GM23338 (cell line): ENCODE data around the gene PYCR2. TPM values are rescaled to one million over a fixed set of nuclear protein-coding genes. Genes with fewer than 3 reads are reported as not detected.
A peak's percentile ranks its signal among the peaks of the same experiment; 100 is the strongest.
"Not testable (repeated sequence)": the region's sequence is repeated elsewhere in the genome, so short reads cannot be mapped to it uniquely, and the experiment has no call there.

Experiments
- ATAC-seq: fragments of 200-7000 bp; cut with Tn5 transposase; 3 replicates; pipeline ENCODE4 v1.9.1; 2020
- DNase-seq: peaks from one replicate; pipeline ENCODE4 v3.0.0-alpha.2; 2015; ENCODE audit warnings: low spot score
- H2AFZ ChIP-seq: fragments of 200-600 bp; sonication (generic); 2 replicates; pipeline ENCODE4 v1.8.0; 2016; ENCODE audit warnings: antibody characterized with exemption, mild to moderate bottlenecking, moderate library complexity
- H3F3A ChIP-seq: fragments of 200-600 bp; sonication (generic); replicated peaks from 2 replicates; pipeline ENCODE4 v1.8.0; 2017; ENCODE audit warnings: antibody characterized with exemption, mixed run types, low read depth
- H3K27ac ChIP-seq: fragments of 200-600 bp; sonication (generic); 2 replicates; pipeline ENCODE4 v1.6.1; 2016; ENCODE audit warnings: low read depth
- H3K27me3 ChIP-seq: fragments of 200-600 bp; sonication (generic); 2 replicates; pipeline ENCODE4 v1.8.0; 2016; ENCODE audit warnings: mild to moderate bottlenecking, mixed run types, moderate library complexity; ENCODE audit not compliant: insufficient read depth
- H3K36me3 ChIP-seq: fragments of 200-600 bp; sonication (generic); 2 replicates; pipeline ENCODE4 v1.8.0; 2016; ENCODE audit warnings: mild to moderate bottlenecking; ENCODE audit not compliant: insufficient read depth
- H3K4me1 ChIP-seq: fragments of 200-600 bp; sonication (generic); 2 replicates; pipeline ENCODE4 v1.8.0; 2016; ENCODE audit warnings: mild to moderate bottlenecking, moderate library complexity; ENCODE audit not compliant: insufficient read depth
- H3K4me2 ChIP-seq: fragments of 200-600 bp; sonication (generic); 2 replicates; pipeline ENCODE4 v1.7.1; 2017; ENCODE audit warnings: mixed run types
- H3K4me3 ChIP-seq: fragments of 200-600 bp; sonication (generic); 2 replicates; pipeline ENCODE4 v1.6.1; 2016; ENCODE audit warnings: mixed run types
- H3K79me2 ChIP-seq: fragments of 200-600 bp; sonication (generic); replicated peaks from 2 replicates; pipeline ENCODE4 v1.8.0; 2017; ENCODE audit warnings: mild to moderate bottlenecking; ENCODE audit not compliant: insufficient read depth
- H3K9me2 ChIP-seq: fragments of 200-600 bp; sonication (generic); 2 replicates; pipeline ENCODE4 v1.8.0; 2017; ENCODE audit not compliant: insufficient read depth
- H4K20me1 ChIP-seq: fragments of 200-600 bp; sonication (generic); replicated peaks from 2 replicates; pipeline ENCODE4 v1.8.0; 2017; ENCODE audit warnings: mild to moderate bottlenecking; ENCODE audit not compliant: insufficient read depth
- H3K27ac Mint-ChIP-seq: 2 replicates; pipeline ENCODE4 v1.8.0; 2020; ENCODE audit warnings: inconsistent platforms, mild to moderate bottlenecking, moderate library complexity, mixed read lengths
- H3K27me3 Mint-ChIP-seq: 3 replicates; pipeline ENCODE4 v1.8.0; 2022; ENCODE audit warnings: low read depth, mild to moderate bottlenecking, moderate library complexity, mixed read lengths, inconsistent platforms; ENCODE audit not compliant: insufficient read depth, poor library complexity
- H3K36me3 Mint-ChIP-seq: 3 replicates; pipeline ENCODE4 v1.8.0; 2021; ENCODE audit warnings: low read depth, mild to moderate bottlenecking, inconsistent platforms, moderate library complexity, mixed read lengths
- H3K4me1 Mint-ChIP-seq: 3 replicates; pipeline ENCODE4 v1.8.0; 2020; ENCODE audit warnings: mild to moderate bottlenecking, inconsistent platforms, mixed read lengths
- H3K4me3 Mint-ChIP-seq: 3 replicates; pipeline ENCODE4 v1.8.0; 2021; ENCODE audit warnings: moderate library complexity, mild to moderate bottlenecking, inconsistent platforms, mixed read lengths
- H3K9me3 Mint-ChIP-seq: 3 replicates; pipeline ENCODE4 v1.8.0; 2020; ENCODE audit warnings: moderate library complexity, mild to moderate bottlenecking, inconsistent platforms, mixed read lengths
- CTCF ChIP-seq, 2 experiments: fragments of 200-600 bp in 1 of 2; sonication (generic) in 1 of 2; conservative IDR thresholded peaks; 2 replicates each; pipeline versions ENCODE4 v1.5.1 to v1.6.1; 2016 to 2017; ENCODE audit warnings: antibody characterized with exemption in 2 of 2, low read depth in 2 of 2, mild to moderate bottlenecking in 2 of 2, moderate library complexity in 1 of 2
- ETS1 ChIP-seq: IDR thresholded peaks from 2 replicates; pipeline ENCODE4 v1.6.1; 2016; ENCODE audit warnings: antibody characterized with exemption
- EZH2 ChIP-seq: fragments of 200-600 bp; sonication (generic); IDR thresholded peaks from one replicate; pipeline ENCODE4 v1.8.0; 2017; ENCODE audit warnings: antibody characterized with exemption, mild to moderate bottlenecking, low read depth; ENCODE audit not compliant: unreplicated experiment
- JUNB ChIP-seq: IDR thresholded peaks from one replicate; pipeline ENCODE4 v1.6.1; 2016; ENCODE audit warnings: antibody characterized with exemption; ENCODE audit not compliant: unreplicated experiment
- ZNF114 ChIP-seq: fragments of 250-450 bp; sonication (Bioruptor Pico); IDR thresholded peaks from 2 replicates; pipeline ENCODE4 v1.5.0; 2020; ENCODE audit warnings: mild to moderate bottlenecking, moderate library complexity
- ZNF331 ChIP-seq: fragments of 250-450 bp; sonication (Bioruptor Pico); IDR thresholded peaks from 2 replicates; pipeline ENCODE4 v1.5.0; 2020; ENCODE audit warnings: low read depth, mild to moderate bottlenecking, moderate library complexity
- polyA plus RNA-seq: library from polyadenylated mRNA; unstranded; fragments of >200 nt; fragmentation: Nextera tagmentation; extraction: Ambion mirVana; gene quantifications from 2 replicates; pipeline ENCODE4 v1.2.1, GENCODE V29; 2016
- total RNA-seq: library from RNA; depleted of rRNA; stranded (reverse); fragments of >200 nt; shearing (Covaris generic); gene quantifications from 2 replicates; pipeline ENCODE4 v1.2.3, GENCODE V29; 2014

Gene PYCR2
- total and polyA plus RNA-seq, 2 experiments from 2014 or later = 89.1 to 109 TPM

- H3K9me3 Mint-ChIP-seq, H3K36me3 Mint-ChIP-seq, DNase-seq, H3K27ac ChIP-seq, H3K27ac Mint-ChIP-seq, H4K20me1 ChIP-seq, H3K36me3 ChIP-seq, H2AFZ ChIP-seq, ATAC-seq, H3K27me3 ChIP-seq, H3K9me2 ChIP-seq, H3K79me2 ChIP-seq: not testable (repeated sequence)
- Mint-ChIP-seq H3K4me3 (peak overlapping the region; percentile 64), H3K4me1 (peaks cover 40% of the 10 kb centered on the region), H3K27me3 (peaks cover 21% of the 10 kb centered on the region)
- H3K4me2 ChIP-seq = peak overlapping the region; percentile 83; the same call in 1 of the 2 replicates
- H3K4me3 ChIP-seq = peak overlapping the region; percentile 59
- H3K4me1 ChIP-seq = peaks cover 34% of the 10 kb centered on the region
- peaks cover 24% of the 10 kb centered on the region for H3F3A ChIP-seq
These were observed 15.9 kb upstream of the PYCR2 start for GRCh38 chr1:225939939-225940310.

DNA sequence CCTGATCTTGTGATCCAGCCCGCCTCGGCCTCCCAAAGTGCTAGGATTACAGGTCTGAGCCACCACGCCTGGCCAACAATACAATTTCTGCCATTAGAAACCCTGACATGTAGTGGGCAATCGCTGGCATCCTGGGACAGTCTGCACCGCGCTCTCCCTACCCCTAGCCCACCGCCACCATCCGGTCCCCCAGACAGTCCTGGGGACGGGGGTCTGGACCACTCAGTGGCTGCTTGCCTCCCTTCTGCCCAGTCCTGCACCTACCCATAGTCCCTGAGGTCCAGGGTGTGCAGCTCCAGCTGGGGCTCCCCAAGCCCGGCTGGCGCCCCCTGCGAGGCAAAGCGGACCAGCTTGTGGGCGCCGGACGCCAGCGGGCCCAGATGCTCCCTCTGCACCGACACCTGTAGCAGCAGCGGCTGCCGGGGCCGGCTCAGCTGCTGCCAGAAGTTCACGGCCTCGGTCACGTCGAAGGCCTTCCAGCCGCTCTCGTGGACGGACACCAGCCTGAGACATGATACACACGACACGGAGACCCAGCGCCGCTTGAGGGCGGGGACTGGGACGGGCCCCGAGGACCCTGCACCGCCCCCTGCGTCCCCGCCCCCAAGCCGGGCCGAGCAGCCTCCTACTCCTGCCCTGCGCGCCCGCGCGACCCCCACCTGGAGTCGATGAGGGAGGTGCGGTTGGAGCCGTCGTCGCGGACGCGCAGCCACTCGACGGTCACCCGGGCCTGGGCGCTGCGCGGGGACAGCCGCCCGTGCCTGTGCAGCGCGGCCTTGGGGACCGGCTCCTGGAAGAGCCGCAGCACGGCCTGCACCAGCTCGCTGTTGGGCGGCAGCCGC lies 15.3 kb upstream of the PYCR2 start:
- peak; percentile 80 for DNase-seq
- Histone ChIP-seq H3K4me2 (peak overlapping the region; percentile 83), H2AFZ (peak overlapping the region; percentile 59), H3K4me3 (peak overlapping the region; percentile 59), H3F3A (peaks cover 18% of the 10 kb centered on the region; the same call in 1 of the 2 replicates), H3K4me1 (peaks cover 28% of the 10 kb centered on the region)
- H3K27me3 ChIP-seq, H3K36me3 ChIP-seq, H3K27ac Mint-ChIP-seq, H3K9me3 Mint-ChIP-seq, H3K36me3 Mint-ChIP-seq, H4K20me1 ChIP-seq, H3K9me2 ChIP-seq, H3K27ac ChIP-seq, H3K79me2 ChIP-seq: not testable (repeated sequence)
- Mint-ChIP-seq H3K27me3 (peaks cover 20% of the 10 kb centered on the region), H3K4me3 (peak overlapping the region; percentile 66), H3K4me1 (peaks cover 34% of the 10 kb centered on the region)
- peak; percentile 89 for ATAC-seq
- TF ChIP-seq CTCF (conservative IDR thresholded peaks at IDR 0.05; ENCODE audit: low read depth in 2 of 2) = peak in 1 of 2 experiments; percentile 30; a peak in 1 of 4 replicates

DNA sequence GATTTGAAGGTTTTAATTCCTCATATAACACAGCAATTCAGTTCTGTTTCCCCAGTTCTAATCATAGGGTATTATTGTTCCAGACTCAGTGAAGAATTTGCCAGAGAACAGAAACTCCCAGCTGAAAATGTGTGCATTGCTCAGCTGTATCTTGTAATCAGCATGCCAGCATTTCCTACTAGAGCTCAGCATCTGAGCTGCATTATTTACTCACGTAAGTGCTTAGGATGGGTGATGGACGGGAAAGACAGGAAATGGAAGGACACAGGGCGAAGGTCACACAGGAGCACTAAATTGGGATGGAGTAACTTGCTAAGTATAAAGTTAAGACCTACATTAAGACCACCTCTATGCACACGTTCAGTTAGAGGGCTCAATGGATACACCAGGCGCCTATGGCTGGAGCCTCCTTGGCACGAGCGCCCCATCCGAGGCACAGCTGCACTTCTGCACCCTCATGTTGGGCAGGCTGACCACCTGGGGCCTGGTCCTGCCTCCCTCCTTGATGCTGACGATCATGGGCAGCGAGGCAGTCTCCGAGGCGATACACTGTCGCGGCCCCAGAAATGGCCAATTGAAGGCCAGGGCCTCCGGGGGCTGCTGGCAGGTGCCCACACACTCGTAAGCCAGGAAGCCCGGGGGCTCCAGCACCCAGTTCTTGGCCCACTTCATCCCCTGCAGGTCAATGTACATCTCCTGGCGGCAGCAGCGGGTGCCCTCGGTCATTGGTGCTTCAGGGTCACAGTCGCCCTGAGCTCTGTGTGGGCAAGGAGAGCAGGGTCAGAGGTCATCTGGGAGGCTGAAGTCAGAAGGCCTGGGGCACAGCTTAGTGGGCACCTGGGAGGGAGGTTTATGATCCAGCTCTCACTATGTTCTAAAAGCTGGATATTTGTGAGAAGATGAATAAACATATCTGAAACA lies 13.3 kb upstream of the PYCR2 start:
- H3K4me2 ChIP-seq = no peak overlapping the region
- H3K9me2 ChIP-seq = no peaks in the 10 kb centered on the region
- DNase-seq (no peak), ATAC-seq (no peak)
- H3K27ac ChIP-seq = no peak overlapping the region
- peaks cover 8% of the 10 kb centered on the region; the same call in 1 of the 2 replicates for H3F3A ChIP-seq
- no peaks in the 10 kb centered on the region for H3K27me3 ChIP-seq
- H3K79me2 ChIP-seq = peaks cover 8% of the 10 kb centered on the region; the same call in 1 of the 2 replicates
- H3K27me3 Mint-ChIP-seq = peaks cover 13% of the 10 kb centered on the region
- no peaks in the 10 kb centered on the region; the same call in 2 of the 3 replicates for H3K36me3 Mint-ChIP-seq
- no peak overlapping the region for H3K4me3 ChIP-seq
- no peaks in the 10 kb centered on the region for H3K36me3 ChIP-seq
- no peak overlapping the region for H3K4me3 Mint-ChIP-seq
- no peaks in the 10 kb centered on the region for H4K20me1 ChIP-seq
- H3K4me1 ChIP-seq = peaks cover 10% of the 10 kb centered on the region
- H3K9me3 Mint-ChIP-seq = no peaks in the 10 kb centered on the region
- H3K27ac Mint-ChIP-seq = no peak overlapping the region
- peaks cover 19% of the 10 kb centered on the region for H3K4me1 Mint-ChIP-seq
- H2AFZ ChIP-seq = no peak overlapping the region
- TF ChIP-seq ZNF331 (CRISPR knock-in tag) (no peak), ZNF114 (CRISPR knock-in tag) (no peak), JUNB (no peak), EZH2 (no peak), ETS1 (no peak)
